ENCODE results near the gene TRMT10A. TPM values are rescaled to one million over a fixed set of nuclear protein-coding genes. Genes with fewer than 3 reads are reported as not detected.

The TRMT10A gene
- 3.4 to 5.7 TPM (median 3.7 TPM) in 5 replicates for total RNA-seq (2022; extraction: Qiagen RNA extraction)

DNA sequence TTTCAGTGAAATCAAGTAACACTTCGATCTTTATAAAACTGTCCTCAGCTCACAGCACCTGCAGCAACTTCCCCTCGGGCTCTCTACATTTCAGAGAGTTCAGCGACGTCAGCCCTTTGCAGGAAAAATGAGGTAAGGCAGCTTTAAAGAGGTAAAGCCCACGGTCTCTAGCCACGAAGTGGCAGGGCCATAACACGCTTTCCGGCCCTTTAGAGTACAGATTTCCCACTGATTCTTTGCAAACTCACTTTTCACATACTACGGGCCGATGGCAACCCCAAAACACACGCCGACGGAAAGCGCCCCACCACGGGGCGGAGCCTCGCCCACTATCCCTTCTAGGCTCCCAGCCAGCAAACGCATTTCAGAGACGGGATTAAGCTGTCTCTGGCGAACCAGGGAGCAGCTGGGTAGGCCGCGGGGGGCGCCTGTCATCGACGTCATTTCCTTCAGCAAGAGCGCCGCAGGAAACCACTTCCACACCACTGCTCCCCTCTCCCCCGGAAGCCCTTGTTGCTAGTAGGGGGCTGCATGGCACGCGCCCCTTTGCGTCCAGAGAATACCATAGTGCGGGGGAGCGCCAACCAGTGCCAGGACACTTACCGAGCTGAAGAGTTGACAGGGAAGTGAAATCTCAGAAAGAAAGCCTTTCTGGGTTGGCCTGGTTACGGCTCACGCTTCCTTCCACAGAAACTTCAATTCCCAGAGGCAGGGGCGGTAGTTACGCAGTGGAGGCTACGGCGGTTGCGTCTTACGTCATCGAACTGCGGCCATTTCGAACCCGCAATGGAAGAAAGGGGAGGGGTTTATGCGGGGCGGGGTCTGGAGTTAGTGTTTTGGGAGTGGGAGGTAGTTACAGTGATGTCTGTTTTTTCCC is at the start of gene TRMT10A:
Gene TRMT10A (minus strand): TSS at position 730 of the 877 bp plus-strand sequence. CDS start 4,701 bp downstream, outside the sequence.

DNA sequence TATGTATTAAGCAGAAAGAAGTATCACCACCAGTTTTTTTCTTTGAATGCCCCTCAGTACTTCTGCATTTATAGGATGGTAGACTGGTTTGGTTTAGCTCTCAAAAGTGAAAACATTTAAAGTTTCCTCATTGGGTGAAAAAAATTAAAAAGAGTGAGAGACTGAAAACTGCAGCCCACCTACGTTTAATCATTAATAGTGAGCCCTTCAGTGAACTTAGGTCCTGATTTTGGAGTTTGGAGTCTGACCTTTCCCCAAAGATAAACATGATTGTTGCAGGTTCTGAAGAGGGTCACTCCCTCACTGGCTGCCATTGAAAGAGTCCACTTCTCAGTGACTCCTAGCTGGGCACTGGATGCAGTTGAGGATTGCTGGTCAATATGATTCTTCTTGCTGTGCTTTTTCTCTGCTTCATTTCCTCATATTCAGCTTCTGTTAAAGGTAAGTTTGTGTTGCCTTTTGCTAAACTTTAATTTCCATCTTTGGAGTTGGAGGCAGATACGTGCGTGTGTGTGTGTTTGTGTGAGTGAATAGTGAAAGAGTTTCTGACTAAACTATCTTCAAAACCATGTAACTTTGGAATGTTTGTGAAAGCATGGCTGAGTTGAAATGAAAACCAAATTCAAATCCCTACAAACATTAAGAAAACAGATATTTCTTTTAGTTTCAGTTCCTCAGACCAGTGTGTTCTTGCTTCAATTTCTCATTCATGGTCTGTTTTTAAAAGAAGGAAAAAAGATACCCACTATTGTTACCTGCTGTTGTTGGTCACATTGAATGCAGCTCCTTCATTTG is 10.9 kb upstream of the TRMT10A start, which contains the start of gene MTTP:
Gene MTTP (plus strand): TSS at position 295 of the 795 bp plus-strand sequence. CDS start 86 bp downstream, at position 381.

GRCh38 chr4:99510721-99511120 is 53.1 kb downstream of the TRMT10A start, which contains the start of gene C4orf17:
C4orf17 (plus strand) TSS chr4:99511021; CDS start chr4:99513082, 2,061 bp downstream.

Other genes starting within 250 kb of the TRMT10A start
- not detected in 5 replicates for gene ADH1B, start 242.6 kb downstream of the TRMT10A start, total RNA-seq (2022; extraction: Qiagen RNA extraction)
- not detected in 5 replicates for gene ADH1C, start 211.3 kb downstream of the TRMT10A start, total RNA-seq (2022; extraction: Qiagen RNA extraction)
- not detected in 5 replicates for gene ADH7, start 128.7 kb downstream of the TRMT10A start, total RNA-seq (2022; extraction: Qiagen RNA extraction)
- not detected in 5 replicates for gene C4orf17, start 53.0 kb downstream of the TRMT10A start, total RNA-seq (2022; extraction: Qiagen RNA extraction)
- 0.09 TPM in 1 of 5 replicates, not detected in the others for gene MTTP, start 10.8 kb upstream of the TRMT10A start, total RNA-seq (2022; extraction: Qiagen RNA extraction)
- gene C4orf54, start 93.8 kb upstream of the TRMT10A start, total RNA-seq (2022; extraction: Qiagen RNA extraction) = not detected in 5 replicates

All from A549 treated with Hydrocortisone at 1 μM for 4 hours (cell line).